ENCODE results near the gene AMFR.

The AMFR gene

GRCh38 chr16:56317998-56318826, 107.1 kb downstream of the AMFR start:
- H3K27me3 ChIP-seq (ENCODE audit: control insufficient read depth, insufficient read depth, low read length) = peaks cover 11% of the 10 kb centered on the region
- H3K9ac ChIP-seq (ENCODE audit: low read length) = peak overlapping the region; percentile 64

GRCh38 chr16:56316545-56316944, 108.8 kb downstream of the AMFR start:
- no peak overlapping the region for H3K4me3 ChIP-seq (ENCODE audit: low read depth, low read length)
- no peaks in the 10 kb centered on the region for H3K36me3 ChIP-seq (ENCODE audit: control insufficient read depth, insufficient read depth, low read length)
- peaks cover 11% of the 10 kb centered on the region for H3K27me3 ChIP-seq (ENCODE audit: control insufficient read depth, insufficient read depth, low read length)
- no peak overlapping the region for H3K27ac ChIP-seq (ENCODE audit: low read depth, low read length)
- H3K9me3 ChIP-seq (ENCODE audit: control insufficient read depth, insufficient read depth, low read depth, low read length) = no peaks in the 10 kb centered on the region
- H3K4me1 ChIP-seq (ENCODE audit: control insufficient read depth, insufficient read depth, low read length) = peaks cover 5% of the 10 kb centered on the region
- no peak overlapping the region for H3K9ac ChIP-seq (ENCODE audit: low read length)

More at GRCh38 chr16:56317998-56318826, 107.1 kb downstream of the AMFR start:
- Histone ChIP-seq H3K27ac (ENCODE audit: low read depth, low read length) (no peak overlapping the region), H3K9me3 (ENCODE audit: control insufficient read depth, insufficient read depth, low read depth, low read length) (no peaks in the 10 kb centered on the region), H3K4me3 (ENCODE audit: low read depth, low read length) (peak overlapping the region; percentile 50), H3K36me3 (ENCODE audit: control insufficient read depth, insufficient read depth, low read length) (no peaks in the 10 kb centered on the region), H3K4me1 (ENCODE audit: control insufficient read depth, insufficient read depth, low read length) (peaks cover 5% of the 10 kb centered on the region)

DNA sequence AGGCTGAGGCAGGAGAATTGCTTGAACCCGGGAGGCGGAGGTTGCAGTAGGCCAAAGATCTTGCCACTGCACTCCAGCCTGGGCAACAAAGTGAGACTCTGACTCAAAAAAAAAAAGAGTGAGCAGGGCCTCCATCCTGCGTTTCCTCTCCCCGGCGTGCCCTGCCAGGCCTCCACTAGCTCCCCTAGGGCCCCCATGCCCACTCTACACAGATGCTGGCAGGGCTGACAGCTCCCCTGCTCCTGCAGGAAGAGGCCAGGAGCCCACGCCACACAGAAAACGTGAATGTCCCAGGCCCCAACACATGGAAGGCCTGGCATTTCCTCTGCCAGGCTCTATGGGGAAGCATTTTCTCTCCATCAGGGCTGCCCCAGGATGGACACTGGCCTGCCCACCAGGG, 109.4 kb downstream of the AMFR start:
- peaks cover 5% of the 10 kb centered on the region for H3K4me1 ChIP-seq (ENCODE audit: control insufficient read depth, insufficient read depth, low read length)
- no peaks in the 10 kb centered on the region for H3K36me3 ChIP-seq (ENCODE audit: control insufficient read depth, insufficient read depth, low read length)
- no peak overlapping the region for H3K27ac ChIP-seq (ENCODE audit: low read depth, low read length)
- H3K9ac ChIP-seq (ENCODE audit: low read length) = no peak overlapping the region
- H3K27me3 ChIP-seq (ENCODE audit: control insufficient read depth, insufficient read depth, low read length) = peaks cover 11% of the 10 kb centered on the region
- no peak overlapping the region for H3K4me3 ChIP-seq (ENCODE audit: low read depth, low read length)
- no peaks in the 10 kb centered on the region for H3K9me3 ChIP-seq (ENCODE audit: control insufficient read depth, insufficient read depth, low read depth, low read length)

- Histone ChIP-seq H3K9me3 (ENCODE audit: control insufficient read depth, insufficient read depth, low read depth, low read length) (no peaks in the 10 kb centered on the region), H3K9ac (ENCODE audit: low read length) (no peak overlapping the region), H3K27me3 (ENCODE audit: control insufficient read depth, insufficient read depth, low read length) (peaks cover 11% of the 10 kb centered on the region), H3K27ac (ENCODE audit: low read depth, low read length) (no peak overlapping the region), H3K4me3 (ENCODE audit: low read depth, low read length) (no peak overlapping the region), H3K4me1 (ENCODE audit: control insufficient read depth, insufficient read depth, low read length) (peaks cover 5% of the 10 kb centered on the region), H3K36me3 (ENCODE audit: control insufficient read depth, insufficient read depth, low read length) (no peaks in the 10 kb centered on the region)
Measured at GRCh38 chr16:56314244-56314850, 111.0 kb downstream of the AMFR start.

DNA sequence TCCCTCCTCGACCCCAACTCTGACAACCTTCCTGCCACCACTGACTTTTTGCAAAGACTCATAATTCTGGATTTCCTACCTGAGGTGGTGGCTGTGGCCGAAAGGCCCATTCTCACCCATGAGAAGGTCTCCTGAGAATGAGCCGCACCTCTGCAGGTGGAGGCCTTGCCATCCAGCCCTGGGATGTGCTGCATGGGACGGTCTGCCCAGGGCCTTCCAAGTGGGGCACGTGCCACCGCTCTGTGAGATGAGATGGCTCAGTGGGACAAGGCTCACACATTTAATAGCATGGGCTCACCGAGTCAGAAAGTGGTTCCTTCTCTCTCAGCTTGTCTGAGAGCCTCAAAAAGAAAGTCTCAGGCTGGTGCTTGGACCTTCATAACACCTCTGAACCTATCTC, 112.8 kb downstream of the AMFR start:
- Histone ChIP-seq H3K9me3 (ENCODE audit: control insufficient read depth, insufficient read depth, low read depth, low read length) (no peaks in the 10 kb centered on the region), H3K27me3 (ENCODE audit: control insufficient read depth, insufficient read depth, low read length) (peaks cover 5% of the 10 kb centered on the region), H3K4me1 (ENCODE audit: control insufficient read depth, insufficient read depth, low read length) (no peaks in the 10 kb centered on the region), H3K27ac (ENCODE audit: low read depth, low read length) (no peak overlapping the region), H3K4me3 (ENCODE audit: low read depth, low read length) (no peak overlapping the region), H3K9ac (ENCODE audit: low read length) (no peak overlapping the region), H3K36me3 (ENCODE audit: control insufficient read depth, insufficient read depth, low read length) (no peaks in the 10 kb centered on the region)

DNA sequence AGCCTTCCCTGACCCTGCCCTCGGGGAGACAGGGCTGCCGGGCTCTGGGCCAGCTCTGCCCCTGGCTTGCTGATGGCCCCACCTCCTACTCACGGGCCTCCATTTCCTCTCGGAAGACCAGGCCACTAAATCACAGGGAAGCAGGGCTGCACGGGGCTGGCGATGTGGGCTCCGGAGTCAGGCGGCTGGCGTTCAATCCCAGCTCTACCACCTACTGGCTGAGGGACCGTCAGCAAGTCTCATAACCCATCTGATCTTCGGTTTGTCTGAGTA, 113.4 kb downstream of the AMFR start:
- no peaks in the 10 kb centered on the region for H3K36me3 ChIP-seq (ENCODE audit: control insufficient read depth, insufficient read depth, low read length)
- no peaks in the 10 kb centered on the region for H3K27me3 ChIP-seq (ENCODE audit: control insufficient read depth, insufficient read depth, low read length)
- no peaks in the 10 kb centered on the region for H3K9me3 ChIP-seq (ENCODE audit: control insufficient read depth, insufficient read depth, low read depth, low read length)
- H3K4me1 ChIP-seq (ENCODE audit: control insufficient read depth, insufficient read depth, low read length) = no peaks in the 10 kb centered on the region; the same call in 1 of the 2 replicates
- no peak overlapping the region for H3K4me3 ChIP-seq (ENCODE audit: low read depth, low read length)
- H3K9ac ChIP-seq (ENCODE audit: low read length) = no peak overlapping the region
- H3K27ac ChIP-seq (ENCODE audit: low read depth, low read length) = no peak overlapping the region
